Loucy (cell line): ENCODE data around the gene SRC.
A peak's percentile ranks its signal among the peaks of the same experiment; 100 is the strongest.

ENCODE experiments used
- H2AFZ ChIP-seq: fragments of 200-600 bp; sonication (generic); 2 replicates; pipeline ENCODE4 v1.6.0; 2016; ENCODE audit warnings: antibody characterized with exemption, mild to moderate bottlenecking, low read length, moderate library complexity
- H3F3A ChIP-seq: fragments of 200-600 bp; 2 replicates; pipeline ENCODE4 v1.6.0; 2016; ENCODE audit warnings: antibody characterized with exemption, low read depth, mild to moderate bottlenecking
- H3K27me3 ChIP-seq: fragments of 200-600 bp; sonication (generic); 2 replicates; pipeline ENCODE4 v1.6.1; 2014; ENCODE audit warnings: low read length, mild to moderate bottlenecking; ENCODE audit not compliant: insufficient read depth, poor library complexity, severe bottlenecking
- H3K36me3 ChIP-seq: fragments of 200-600 bp; sonication (generic); 2 replicates; pipeline ENCODE4 v1.6.1; 2016; ENCODE audit warnings: low read length; ENCODE audit not compliant: insufficient read depth
- H3K4me1 ChIP-seq: fragments of 200-600 bp; sonication (generic); 2 replicates; pipeline ENCODE4 v1.5.1; 2014; ENCODE audit warnings: low read length, mild to moderate bottlenecking; ENCODE audit not compliant: insufficient read depth, poor library complexity, severe bottlenecking
- H3K4me2 ChIP-seq: fragments of 200-600 bp; sonication (generic); 2 replicates; pipeline ENCODE4 v1.6.0; 2014; ENCODE audit warnings: antibody characterized with exemption, low read length, low read depth, mild to moderate bottlenecking; ENCODE audit not compliant: poor library complexity, severe bottlenecking
- H3K4me3 ChIP-seq: fragments of 200-600 bp; sonication (generic); 2 replicates; pipeline ENCODE4 v1.5.1; 2014; ENCODE audit warnings: low read length, mild to moderate bottlenecking, mixed read lengths; ENCODE audit not compliant: poor library complexity, severe bottlenecking
- H3K79me2 ChIP-seq: fragments of 200-600 bp; sonication (generic); 2 replicates; pipeline ENCODE4 v1.6.1; 2014; ENCODE audit warnings: low read length; ENCODE audit not compliant: insufficient read depth
- H3K9ac ChIP-seq: fragments of 200-600 bp; sonication (generic); 2 replicates; pipeline ENCODE4 v1.6.0; 2014; ENCODE audit warnings: mild to moderate bottlenecking, low read depth, low read length, moderate library complexity; ENCODE audit not compliant: poor library complexity, severe bottlenecking
- H3K9me2 ChIP-seq: fragments of 200-600 bp; sonication (generic); replicated peaks from 2 replicates; pipeline ENCODE4 v1.6.1; 2016; ENCODE audit warnings: low read depth, low read length, mixed read lengths
- H3K9me3 ChIP-seq: fragments of 200-600 bp; sonication (generic); 2 replicates; pipeline ENCODE4 v1.6.1; 2014; ENCODE audit warnings: mild to moderate bottlenecking, antibody characterized with exemption, low read length, low read depth; ENCODE audit not compliant: insufficient read depth
- H4K20me1 ChIP-seq: fragments of 200-600 bp; sonication (generic); 2 replicates; pipeline ENCODE4 v1.6.0; 2014; ENCODE audit warnings: antibody characterized with exemption, low read length, mild to moderate bottlenecking; ENCODE audit not compliant: insufficient read depth, poor library complexity, severe bottlenecking
- CTCF ChIP-seq: fragments of 200-600 bp; sonication (generic); conservative IDR thresholded peaks from 2 replicates; pipeline ENCODE4 v1.5.1; 2014; ENCODE audit warnings: mild to moderate bottlenecking, antibody characterized with exemption, low read length
- EZH2phosphoT487 ChIP-seq: fragments of 200-600 bp; IDR thresholded peaks from 2 replicates; pipeline ENCODE4 v1.6.1; 2018; ENCODE audit warnings: antibody characterized with exemption, mild to moderate bottlenecking, moderate library complexity, borderline replicate concordance

SRC gene

GRCh38 chr20:37377346-37378081 lies 31.6 kb downstream of the SRC start:
- Histone ChIP-seq H4K20me1 (no peaks in the 10 kb centered on the region), H3K9me3 (no peaks in the 10 kb centered on the region), H3K79me2 (no peaks in the 10 kb centered on the region), H3K4me2 (no peak overlapping the region), H3K9ac (no peak overlapping the region), H3K4me3 (no peak overlapping the region), H2AFZ (no peak overlapping the region), H3K9me2 (no peaks in the 10 kb centered on the region), H3K4me1 (no peaks in the 10 kb centered on the region), H3F3A (no peaks in the 10 kb centered on the region), H3K36me3 (no peaks in the 10 kb centered on the region), H3K27me3 (no peaks in the 10 kb centered on the region)
- TF ChIP-seq CTCF = no peak
- TF ChIP-seq EZH2phosphoT487 = no peak

- Histone ChIP-seq H3K4me1 (no peaks in the 10 kb centered on the region), H3K79me2 (no peaks in the 10 kb centered on the region), H3F3A (no peaks in the 10 kb centered on the region), H3K9me2 (no peaks in the 10 kb centered on the region), H3K4me2 (no peak overlapping the region), H2AFZ (peak overlapping the region; percentile 19; the same call in 1 of the 2 replicates), H4K20me1 (no peaks in the 10 kb centered on the region), H3K9ac (no peak overlapping the region), H3K4me3 (no peak overlapping the region), H3K27me3 (no peaks in the 10 kb centered on the region), H3K9me3 (no peaks in the 10 kb centered on the region), H3K36me3 (no peaks in the 10 kb centered on the region)
- TF ChIP-seq CTCF (no peak), EZH2phosphoT487 (no peak)
Observed at GRCh38 chr20:37378420-37378784, 32.5 kb downstream of the SRC start.

- no peak overlapping the region for H3K4me2 ChIP-seq
- H3K79me2 ChIP-seq = no peaks in the 10 kb centered on the region
Observed at GRCh38 chr20:37378785-37379598, 33.1 kb downstream of the SRC start.

More at GRCh38 chr20:37378785-37379598, 33.1 kb downstream of the SRC start:
- Histone ChIP-seq H3K27me3 (no peaks in the 10 kb centered on the region), H3K4me1 (no peaks in the 10 kb centered on the region), H3K9me3 (no peaks in the 10 kb centered on the region), H4K20me1 (no peaks in the 10 kb centered on the region), H3K36me3 (no peaks in the 10 kb centered on the region), H3F3A (no peaks in the 10 kb centered on the region), H3K9ac (no peak overlapping the region), H3K9me2 (no peaks in the 10 kb centered on the region), H3K4me3 (no peak overlapping the region), H2AFZ (peak overlapping the region; percentile 33)
- no peak for TF ChIP-seq EZH2phosphoT487
- TF ChIP-seq CTCF = no peak
